Stimulated activated CD4-positive, alpha-beta T cell treated with anti-CD3 and anti-CD28 coated beads, Interleukin-1b, Interleukin-23, amount 100 ng/mL, for 4 hours (primary cell): ENCODE measurements around the gene CLGN.
"Not testable (repeated sequence)": the region's sequence is repeated elsewhere in the genome, so short reads cannot be mapped to it uniquely, and the experiment has no call there.

ENCODE experiments used
- DNase-seq, 2 donors: peaks; one replicate each; pipeline ENCODE4 v3.0.0-alpha.2; 2020; ENCODE audit warnings: low read depth in 2 of 2

CLGN gene

GRCh38 chr4:140427106-140427918 is at the start of gene CLGN:
CLGN (minus strand) TSS chr4:140427648; CDS start chr4:140413078, 14,570 bp downstream.
- DNase-seq, result peak; percentile 11 to 46

- no peak for DNase-seq
These were observed 44.7 kb upstream of the CLGN start for GRCh38 chr4:140472156-140472555.

- DNase-seq, result no peak
These were observed 42.6 kb upstream of the CLGN start for GRCh38 chr4:140469791-140470733.

- DNase-seq, result no peak
These were observed 38.7 kb upstream of the CLGN start for GRCh38 chr4:140466146-140466545.

- no peak for DNase-seq
These were observed 36.2 kb upstream of the CLGN start for GRCh38 chr4:140463614-140464013.

GRCh38 chr4:140463182-140463581 is 35.7 kb upstream of the CLGN start:
- no peak for DNase-seq

GRCh38 chr4:140450352-140450751 is 22.9 kb upstream of the CLGN start:
- no peak for DNase-seq

- DNase-seq, result no peak
These were observed 21.4 kb upstream of the CLGN start for GRCh38 chr4:140448830-140449229.

- DNase-seq, result no peak
These were observed 20.7 kb upstream of the CLGN start for GRCh38 chr4:140448162-140448561.

GRCh38 chr4:140444347-140444746 is 16.9 kb upstream of the CLGN start:
- DNase-seq, result not testable (repeated sequence)

- no peak for DNase-seq
These were observed 12.2 kb upstream of the CLGN start for GRCh38 chr4:140439644-140440142.

- DNase-seq, result no peak
These were observed 547 bp upstream of the CLGN start for GRCh38 chr4:140427919-140428471.

- no peak for DNase-seq
These were observed 790 bp downstream of the CLGN start for GRCh38 chr4:140426610-140427105.

GRCh38 chr4:140423106-140423505 is 4.3 kb downstream of the CLGN start:
- DNase-seq, result no peak

- DNase-seq, result not testable (repeated sequence)
These were observed 14.1 kb downstream of the CLGN start for GRCh38 chr4:140413130-140413969.

- no peak for DNase-seq
These were observed 18.5 kb downstream of the CLGN start for GRCh38 chr4:140408974-140409373.

- DNase-seq, result no peak
These were observed 21.2 kb downstream of the CLGN start for GRCh38 chr4:140406292-140406691.

- DNase-seq, result no peak
These were observed 27.3 kb downstream of the CLGN start for GRCh38 chr4:140400111-140400510.

GRCh38 chr4:140395668-140396067 is 31.8 kb downstream of the CLGN start:
- DNase-seq, result no peak

GRCh38 chr4:140388015-140388414 is 39.4 kb downstream of the CLGN start:
- no peak for DNase-seq

GRCh38 chr4:140382732-140383131 is 44.7 kb downstream of the CLGN start:
- DNase-seq, result no peak
